ENCODE measurements around the gene SLC50A1. TPM values are rescaled to one million over a fixed set of nuclear protein-coding genes. Genes with fewer than 3 reads are reported as not detected.

SLC50A1 gene
- total RNA-seq, 1 experiment from 2014 or later = 75.2 TPM

DNA sequence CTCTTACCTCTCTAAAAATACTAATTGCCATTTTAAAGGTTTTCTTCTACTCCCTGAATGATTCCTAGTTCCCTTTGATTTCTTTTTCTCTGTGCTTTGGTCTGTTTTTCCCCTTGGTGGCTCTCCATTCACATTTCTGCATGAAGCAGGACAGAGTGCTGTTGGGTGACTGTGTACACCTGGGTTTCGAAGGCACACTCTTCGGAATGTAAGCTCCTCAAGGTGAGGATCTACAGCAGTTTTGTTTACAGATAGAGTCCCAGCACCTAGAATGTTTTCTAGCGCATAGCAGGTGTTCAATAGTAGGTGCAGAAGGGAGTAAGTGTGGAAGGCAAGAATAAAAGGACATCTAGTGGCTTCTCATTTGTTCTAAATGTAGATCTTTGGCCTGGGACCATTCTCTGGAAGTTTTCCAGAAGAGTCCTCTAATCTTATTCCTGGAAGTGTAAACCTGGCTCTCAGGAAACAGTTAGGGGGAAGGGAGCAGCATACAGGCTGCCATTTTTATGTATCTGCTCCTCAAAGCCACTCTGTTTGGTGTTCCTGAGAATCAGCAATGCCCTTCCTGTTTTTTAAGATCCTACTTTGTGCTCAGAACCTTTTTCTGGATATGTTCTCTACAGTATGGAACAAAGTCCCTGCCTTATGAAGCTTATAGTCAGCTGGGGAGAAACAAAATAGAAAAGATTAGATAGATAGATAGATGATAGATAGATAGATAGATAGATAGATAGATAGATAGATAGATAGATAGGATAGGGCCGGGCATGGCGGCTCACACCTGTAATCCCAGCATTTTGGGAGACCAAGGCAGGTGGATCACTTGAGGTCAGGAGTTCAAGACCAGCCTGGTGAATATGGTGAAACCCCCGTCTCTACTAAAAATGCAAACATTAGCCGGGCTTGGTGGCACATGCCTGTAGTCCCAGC, 30.8 kb upstream of the SLC50A1 start:
- Histone ChIP-seq H3K9me2 (replicated peaks; ENCODE audit: low read length) (no peaks in the 10 kb centered on the region), H3K27ac (ENCODE audit: low read length) (no peak overlapping the region), H3K27me3 (ENCODE audit: low read length) (no peaks in the 10 kb centered on the region), H3K79me2 (ENCODE audit: low read length) (no peaks in the 10 kb centered on the region), H3K4me1 (ENCODE audit: insufficient read depth, low read length) (no peaks in the 10 kb centered on the region), H3K4me2 (ENCODE audit: low read length) (no peak overlapping the region), H3K36me3 (ENCODE audit: low read depth, low read length) (no peaks in the 10 kb centered on the region), H3K9ac (ENCODE audit: low read length) (no peak overlapping the region), H3K4me3 (ENCODE audit: low read length) (no peak overlapping the region), H3K9me3 (ENCODE audit: low read length) (no peaks in the 10 kb centered on the region), H2AFZ (ENCODE audit: low read length) (no peak overlapping the region), H3F3A (ENCODE audit: low read length, unreplicated experiment) (no peaks in the 10 kb centered on the region), H4K20me1 (ENCODE audit: low read length) (no peaks in the 10 kb centered on the region)
- POLR2A ChIA-PET (ENCODE audit: unreplicated experiment) = no interaction called here
- no peak for DNase-seq
- intact Hi-C loops (cut with micrococcal nuclease) = no loop called here
- CTCF ChIA-PET = no interaction called here
- no peak for ATAC-seq
- no TSS peak for BruUV-seq (replicated peaks)
- TF ChIP-seq EZH2 (IDR thresholded peaks at IDR 0.05; ENCODE audit: low read length, unreplicated experiment) = no peak
- TF ChIP-seq, protein P1, sequence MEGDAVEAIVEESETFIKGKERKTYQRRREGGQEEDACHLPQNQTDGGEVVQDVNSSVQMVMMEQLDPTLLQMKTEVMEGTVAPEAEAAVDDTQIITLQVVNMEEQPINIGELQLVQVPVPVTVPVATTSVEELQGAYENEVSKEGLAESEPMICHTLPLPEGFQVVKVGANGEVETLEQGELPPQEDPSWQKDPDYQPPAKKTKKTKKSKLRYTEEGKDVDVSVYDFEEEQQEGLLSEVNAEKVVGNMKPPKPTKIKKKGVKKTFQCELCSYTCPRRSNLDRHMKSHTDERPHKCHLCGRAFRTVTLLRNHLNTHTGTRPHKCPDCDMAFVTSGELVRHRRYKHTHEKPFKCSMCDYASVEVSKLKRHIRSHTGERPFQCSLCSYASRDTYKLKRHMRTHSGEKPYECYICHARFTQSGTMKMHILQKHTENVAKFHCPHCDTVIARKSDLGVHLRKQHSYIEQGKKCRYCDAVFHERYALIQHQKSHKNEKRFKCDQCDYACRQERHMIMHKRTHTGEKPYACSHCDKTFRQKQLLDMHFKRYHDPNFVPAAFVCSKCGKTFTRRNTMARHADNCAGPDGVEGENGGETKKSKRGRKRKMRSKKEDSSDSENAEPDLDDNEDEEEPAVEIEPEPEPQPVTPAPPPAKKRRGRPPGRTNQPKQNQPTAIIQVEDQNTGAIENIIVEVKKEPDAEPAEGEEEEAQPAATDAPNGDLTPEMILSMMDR (conservative IDR thresholded peaks at IDR 0.05; ENCODE audit: low read depth, low read length) = no peak

DNA sequence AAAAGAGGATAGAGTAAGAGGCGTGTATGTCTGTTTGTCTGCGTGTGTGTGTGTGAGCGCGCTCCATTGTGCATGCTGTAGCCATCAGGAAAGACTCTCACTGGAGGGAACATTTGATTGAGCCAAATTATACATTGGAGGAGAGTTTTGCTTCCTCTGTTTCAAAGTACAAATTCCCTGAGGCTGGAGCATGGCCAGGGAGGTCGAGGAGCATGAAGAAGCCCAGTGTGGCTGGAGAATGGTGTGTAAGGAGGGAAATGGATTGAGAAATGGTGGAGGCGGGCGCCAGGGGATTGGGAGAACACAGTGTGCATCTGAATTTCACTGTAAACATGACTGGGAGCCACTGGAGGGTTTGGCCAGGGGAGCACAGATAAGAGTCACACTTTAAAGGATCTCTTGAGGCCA, 30.0 kb upstream of the SLC50A1 start:
- no peaks in the 10 kb centered on the region for H4K20me1 ChIP-seq (ENCODE audit: low read length)

DNA sequence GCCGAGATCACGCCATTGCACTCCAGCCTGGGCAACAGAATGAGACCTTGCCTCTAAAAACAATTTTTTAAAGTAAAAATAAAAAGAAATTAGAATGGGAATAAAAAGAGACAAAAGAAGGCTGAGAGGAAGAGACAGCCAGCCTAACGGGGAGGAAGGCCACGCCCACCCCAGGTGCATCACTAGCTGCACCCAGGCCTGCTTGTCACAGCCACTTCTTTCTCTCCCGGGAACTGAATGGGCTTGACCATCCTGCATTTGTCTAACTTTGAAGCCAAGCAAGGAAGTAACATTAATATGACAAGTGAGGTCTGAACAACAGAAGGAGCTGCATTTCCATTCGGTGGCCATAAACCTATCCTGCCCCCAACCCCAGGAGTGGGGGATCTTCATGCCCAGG, 28.8 kb upstream of the SLC50A1 start:
- ATAC-seq (no peak), DNase-seq (no peak)
- Histone ChIP-seq H3K4me2 (ENCODE audit: low read length) (no peak overlapping the region), H3K36me3 (ENCODE audit: low read depth, low read length) (no peaks in the 10 kb centered on the region), H3K4me3 (ENCODE audit: low read length) (no peak overlapping the region), H3K4me1 (ENCODE audit: insufficient read depth, low read length) (no peaks in the 10 kb centered on the region), H3K79me2 (ENCODE audit: low read length) (no peaks in the 10 kb centered on the region), H2AFZ (ENCODE audit: low read length) (no peak overlapping the region), H4K20me1 (ENCODE audit: low read length) (no peaks in the 10 kb centered on the region), H3K9me2 (replicated peaks; ENCODE audit: low read length) (no peaks in the 10 kb centered on the region), H3K9ac (ENCODE audit: low read length) (no peak overlapping the region), H3K27ac (ENCODE audit: low read length) (no peak overlapping the region), H3F3A (ENCODE audit: low read length, unreplicated experiment) (no peaks in the 10 kb centered on the region), H3K27me3 (ENCODE audit: low read length) (no peaks in the 10 kb centered on the region), H3K9me3 (ENCODE audit: low read length) (no peaks in the 10 kb centered on the region)
- BruUV-seq (replicated peaks) = no TSS peak
- ChIA-PET POLR2A (ENCODE audit: unreplicated experiment) (interaction anchor here (0.6 kb wide), 1 partner anchor 80 kb away, joined by 3 read pairs; no protein-coding TSS in a partner anchor), CTCF (no interaction called here)
- intact Hi-C loops (cut with micrococcal nuclease) = no loop called here
- TF ChIP-seq, protein P1 (conservative IDR thresholded peaks at IDR 0.05; ENCODE audit: low read depth, low read length) = no peak

More for the DNA sequence above, 30.0 kb upstream of the SLC50A1 start:
- Histone ChIP-seq H3K4me1 (ENCODE audit: insufficient read depth, low read length) (no peaks in the 10 kb centered on the region), H3K79me2 (ENCODE audit: low read length) (no peaks in the 10 kb centered on the region), H3K4me2 (ENCODE audit: low read length) (no peak overlapping the region), H3F3A (ENCODE audit: low read length, unreplicated experiment) (no peaks in the 10 kb centered on the region), H3K27ac (ENCODE audit: low read length) (no peak overlapping the region), H2AFZ (ENCODE audit: low read length) (no peak overlapping the region), H3K9me3 (ENCODE audit: low read length) (no peaks in the 10 kb centered on the region), H3K36me3 (ENCODE audit: low read depth, low read length) (no peaks in the 10 kb centered on the region), H3K27me3 (ENCODE audit: low read length) (no peaks in the 10 kb centered on the region), H3K9ac (ENCODE audit: low read length) (no peak overlapping the region), H3K4me3 (ENCODE audit: low read length) (no peak overlapping the region), H3K9me2 (replicated peaks; ENCODE audit: low read length) (no peaks in the 10 kb centered on the region)
- intact Hi-C loops (cut with micrococcal nuclease) = no loop called here
- CTCF ChIA-PET = no interaction called here
- no TSS peak for BruUV-seq (replicated peaks)
- POLR2A ChIA-PET (ENCODE audit: unreplicated experiment) = no interaction called here
- TF ChIP-seq EZH2phosphoT487 (IDR thresholded peaks at IDR 0.05; ENCODE audit: borderline replicate concordance, low read length) (no peak), EZH2 (IDR thresholded peaks at IDR 0.05; ENCODE audit: low read length, unreplicated experiment) (no peak)
- TF ChIP-seq, protein P1 (conservative IDR thresholded peaks at IDR 0.05; ENCODE audit: low read depth, low read length) = no peak
- ATAC-seq (no peak), DNase-seq (no peak)

All from PC-3 (cell line).